Measurements from ENCODE around the gene IRF4. TPM values are rescaled to one million over a fixed set of nuclear protein-coding genes. Genes with fewer than 3 reads are reported as not detected.
A peak's percentile ranks its signal among the peaks of the same experiment; 100 is the strongest.

The IRF4 gene
- total and polyA plus RNA-seq, 8 donors, result 0.27 to 7.0 (median 0.36) TPM

- TF ChIP-seq, protein P1, sequence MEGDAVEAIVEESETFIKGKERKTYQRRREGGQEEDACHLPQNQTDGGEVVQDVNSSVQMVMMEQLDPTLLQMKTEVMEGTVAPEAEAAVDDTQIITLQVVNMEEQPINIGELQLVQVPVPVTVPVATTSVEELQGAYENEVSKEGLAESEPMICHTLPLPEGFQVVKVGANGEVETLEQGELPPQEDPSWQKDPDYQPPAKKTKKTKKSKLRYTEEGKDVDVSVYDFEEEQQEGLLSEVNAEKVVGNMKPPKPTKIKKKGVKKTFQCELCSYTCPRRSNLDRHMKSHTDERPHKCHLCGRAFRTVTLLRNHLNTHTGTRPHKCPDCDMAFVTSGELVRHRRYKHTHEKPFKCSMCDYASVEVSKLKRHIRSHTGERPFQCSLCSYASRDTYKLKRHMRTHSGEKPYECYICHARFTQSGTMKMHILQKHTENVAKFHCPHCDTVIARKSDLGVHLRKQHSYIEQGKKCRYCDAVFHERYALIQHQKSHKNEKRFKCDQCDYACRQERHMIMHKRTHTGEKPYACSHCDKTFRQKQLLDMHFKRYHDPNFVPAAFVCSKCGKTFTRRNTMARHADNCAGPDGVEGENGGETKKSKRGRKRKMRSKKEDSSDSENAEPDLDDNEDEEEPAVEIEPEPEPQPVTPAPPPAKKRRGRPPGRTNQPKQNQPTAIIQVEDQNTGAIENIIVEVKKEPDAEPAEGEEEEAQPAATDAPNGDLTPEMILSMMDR (IDR thresholded peaks at IDR 0.05), result no peak
- H3K27me3 ChIP-seq, result peaks cover 0 to 11% of the 10 kb centered on the region in 2 donors
- ATAC-seq (no peak), DNase-seq (peak in 1 of 4 donors; percentile 53)
- intact Hi-C loops (cut with DNase I), result no loop called here
- no peaks in the 10 kb centered on the region for H3K36me3 ChIP-seq
- no peak overlapping the region for H3K27ac ChIP-seq
- H3K9me3 ChIP-seq, result no peaks in the 10 kb centered on the region
- peaks cover 0 to 1% of the 10 kb centered on the region in 2 donors for H3K4me1 ChIP-seq
- no peak overlapping the region for H3K4me3 ChIP-seq
Observed at GRCh38 chr6:402901-403658, 11.5 kb downstream of the IRF4 start.

- DNase-seq, result peak in 1 of 4 donors; percentile 62
- Histone ChIP-seq H3K4me3 (no peak overlapping the region), H3K27me3 (peaks cover 0 to 2% of the 10 kb centered on the region in 2 donors), H3K9me3 (no peaks in the 10 kb centered on the region), H3K27ac (no peak overlapping the region), H3K36me3 (no peaks in the 10 kb centered on the region), H3K4me1 (peaks cover 7 to 8% of the 10 kb centered on the region in 2 donors)
- intact Hi-C loops (cut with DNase I), result no loop called here
- TF ChIP-seq, protein P1 (IDR thresholded peaks at IDR 0.05), result no peak
- ATAC-seq, result no peak
Observed at GRCh38 chr6:403659-404655, 12.4 kb downstream of the IRF4 start.

DNA sequence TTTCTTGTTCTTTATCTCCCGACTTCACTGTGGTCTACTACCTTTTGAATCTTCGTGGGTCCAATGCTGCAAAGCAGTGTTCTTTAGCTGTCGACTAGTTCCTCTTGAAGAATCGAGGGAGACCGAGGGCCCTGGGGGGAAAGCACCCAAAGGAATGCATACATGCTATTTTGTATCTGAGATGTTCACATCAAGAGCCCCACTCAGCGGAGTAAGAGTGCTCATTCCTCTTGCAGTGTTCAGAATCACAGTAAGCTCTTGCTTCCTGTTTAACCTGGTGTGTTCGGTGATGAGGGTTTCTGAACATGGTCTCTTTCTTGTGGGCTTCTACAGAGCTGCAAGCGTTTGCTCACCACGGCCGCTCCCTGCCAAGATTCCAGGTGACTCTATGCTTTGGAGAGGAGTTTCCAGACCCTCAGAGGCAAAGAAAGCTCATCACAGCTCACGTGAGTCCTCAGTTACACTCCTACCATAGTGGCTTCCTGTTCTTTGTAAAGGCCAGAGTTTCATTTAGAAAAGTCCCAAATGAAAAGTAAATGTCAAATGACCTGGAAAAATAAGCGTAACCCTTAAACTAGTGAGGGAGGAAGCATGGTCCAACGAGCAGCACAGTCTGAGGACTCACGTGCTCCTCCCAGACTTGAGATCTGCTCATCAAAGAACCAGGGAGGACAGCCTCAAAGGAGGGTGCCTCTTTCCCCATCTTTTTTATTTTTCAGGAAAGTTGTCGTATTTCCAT, 13.3 kb downstream of the IRF4 start:
- no peak overlapping the region for H3K4me3 ChIP-seq
- TF ChIP-seq, protein P1 (IDR thresholded peaks at IDR 0.05), result no peak

DNA sequence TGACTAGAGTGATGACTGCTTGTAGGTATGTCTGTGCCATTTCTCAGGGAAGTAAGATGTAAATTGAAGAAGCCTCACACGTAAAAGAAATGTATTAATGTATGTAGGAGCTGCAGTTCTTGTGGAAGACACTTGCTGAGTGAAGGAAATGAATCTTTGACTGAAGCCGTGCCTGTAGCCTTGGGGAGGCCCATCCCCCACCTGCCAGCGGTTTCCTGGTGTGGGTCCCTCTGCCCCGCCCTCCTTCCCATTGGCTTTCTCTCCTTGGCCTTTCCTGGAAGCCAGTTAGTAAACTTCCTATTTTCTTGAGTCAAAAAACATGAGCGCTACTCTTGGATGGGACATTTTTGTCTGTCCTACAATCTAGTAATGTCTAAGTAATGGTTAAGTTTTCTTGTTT, 16.6 kb downstream of the IRF4 start:
- Histone ChIP-seq H3K27me3 (peaks cover 0 to 16% of the 10 kb centered on the region in 2 donors), H3K4me3 (no peak overlapping the region), H3K4me1 (peaks cover 7 to 13% of the 10 kb centered on the region in 2 donors), H3K9me3 (no peaks in the 10 kb centered on the region), H3K27ac (peak overlapping the region; percentile 50 to 59), H3K36me3 (no peaks in the 10 kb centered on the region)
- ATAC-seq (no peak), DNase-seq (no peak)
- TF ChIP-seq, protein P1 (IDR thresholded peaks at IDR 0.05), result no peak
- intact Hi-C loops (cut with DNase I), result no loop called here

More for the DNA sequence above, 13.3 kb downstream of the IRF4 start:
- peaks cover 7 to 13% of the 10 kb centered on the region in 2 donors for H3K4me1 ChIP-seq
- ATAC-seq (no peak), DNase-seq (no peak)
- no peak overlapping the region for H3K27ac ChIP-seq
- H3K9me3 ChIP-seq, result no peaks in the 10 kb centered on the region
- no peaks in the 10 kb centered on the region for H3K36me3 ChIP-seq
- intact Hi-C loops (cut with DNase I), result no loop called here
- no peaks in the 10 kb centered on the region for H3K27me3 ChIP-seq

All from left lung (tissue), 10 donors.